ENCODE results near the gene CMIP. TPM values are rescaled to one million over a fixed set of nuclear protein-coding genes. Genes with fewer than 3 reads are reported as not detected.

Gene CMIP
- polyA plus RNA-seq, 1 donor from 2014 or later, result 15.1 TPM

- H3K4me2 ChIP-seq (ENCODE audit: low read length), result no peak overlapping the region
- TF ChIP-seq TAF1 (IDR thresholded peaks at IDR 0.05; ENCODE audit: low read depth) (no peak), CTCF (IDR thresholded peaks at IDR 0.05; ENCODE audit: poor library complexity, severe bottlenecking) (no peak), REST (IDR thresholded peaks at IDR 0.05; ENCODE audit: borderline replicate concordance) (no peak), EZH2 (IDR thresholded peaks at IDR 0.05; ENCODE audit: borderline replicate concordance, insufficient read depth, low read length, poor library complexity, severe bottlenecking) (no peak), RAD21 (conservative IDR thresholded peaks at IDR 0.05) (no peak), SMC3 (conservative IDR thresholded peaks at IDR 0.05; ENCODE audit: poor library complexity) (no peak), POLR2AphosphoS5 (IDR thresholded peaks at IDR 0.05) (no peak), EP300 (conservative IDR thresholded peaks at IDR 0.05; ENCODE audit: poor library complexity, severe bottlenecking) (no peak), MXI1 (conservative IDR thresholded peaks at IDR 0.05; ENCODE audit: poor library complexity, severe bottlenecking) (no peak)
- no peaks in the 10 kb centered on the region for H3K9me2 ChIP-seq (ENCODE audit: insufficient read depth, low read length)
- no peaks in the 10 kb centered on the region for H3K79me2 ChIP-seq (replicated peaks; ENCODE audit: insufficient read depth, low read length)
- H3K4me3 ChIP-seq (ENCODE audit: low read length), result no peak overlapping the region
- no peaks in the 10 kb centered on the region for H3F3A ChIP-seq (ENCODE audit: insufficient read depth, low read length, poor library complexity, severe bottlenecking)
- H4K20me1 ChIP-seq (ENCODE audit: insufficient read depth), result no peaks in the 10 kb centered on the region
- H3K36me3 ChIP-seq (ENCODE audit: insufficient read depth, low read length), result no peaks in the 10 kb centered on the region
- H3K9me3 ChIP-seq (ENCODE audit: low read length), result no peaks in the 10 kb centered on the region
- H3K27me3 ChIP-seq (ENCODE audit: insufficient read depth, low read depth, low read length), result no peaks in the 10 kb centered on the region
- H2AFZ ChIP-seq (ENCODE audit: low read depth, low read length), result no peak overlapping the region
- no peak overlapping the region for H3K27ac ChIP-seq (ENCODE audit: low read length)
- H3K9ac ChIP-seq (ENCODE audit: low read length), result no peak overlapping the region
These were observed 190.7 kb downstream of the CMIP start for GRCh38 chr16:81635063-81635937.

GRCh38 chr16:81636298-81636993 lies 191.8 kb downstream of the CMIP start:
- H4K20me1 ChIP-seq (ENCODE audit: insufficient read depth), result no peaks in the 10 kb centered on the region
- TF ChIP-seq EP300 (conservative IDR thresholded peaks at IDR 0.05; ENCODE audit: poor library complexity, severe bottlenecking) (no peak), CTCF (IDR thresholded peaks at IDR 0.05; ENCODE audit: poor library complexity, severe bottlenecking) (no peak), REST (IDR thresholded peaks at IDR 0.05; ENCODE audit: borderline replicate concordance) (no peak), SMC3 (conservative IDR thresholded peaks at IDR 0.05; ENCODE audit: poor library complexity) (no peak)
- no peaks in the 10 kb centered on the region for H3K36me3 ChIP-seq (ENCODE audit: insufficient read depth, low read length)
- no peaks in the 10 kb centered on the region for H3K27me3 ChIP-seq (ENCODE audit: insufficient read depth, low read depth, low read length)
- no peak overlapping the region for H2AFZ ChIP-seq (ENCODE audit: low read depth, low read length)
- no peak overlapping the region for H3K4me3 ChIP-seq (ENCODE audit: low read length)
- H3K9ac ChIP-seq (ENCODE audit: low read length), result no peak overlapping the region
- no peak overlapping the region for H3K4me2 ChIP-seq (ENCODE audit: low read length)
- no peaks in the 10 kb centered on the region for H3K79me2 ChIP-seq (replicated peaks; ENCODE audit: insufficient read depth, low read length)
- no peaks in the 10 kb centered on the region for H3K9me2 ChIP-seq (ENCODE audit: insufficient read depth, low read length)
- no peaks in the 10 kb centered on the region for H3K9me3 ChIP-seq (ENCODE audit: low read length)
- no peak overlapping the region for H3K27ac ChIP-seq (ENCODE audit: low read length)
- no peaks in the 10 kb centered on the region for H3F3A ChIP-seq (ENCODE audit: insufficient read depth, low read length, poor library complexity, severe bottlenecking)
